Trophoblast cell (in vitro differentiated cells and primary cell): ENCODE data around the gene TRIM6.
A peak's percentile ranks its signal among the peaks of the same experiment; 100 is the strongest.

Experiments used
- DNase-seq, 2 donors: peaks; one replicate each; pipeline ENCODE4 v3.0.0-alpha.2; 2016
- H2AFZ ChIP-seq: 2 replicates; pipeline ENCODE4 v1.6.1; 2013; ENCODE audit warnings: low read length, moderate library complexity, mild to moderate bottlenecking; ENCODE audit not compliant: insufficient read depth, poor library complexity
- H2AK5ac ChIP-seq: 2 replicates; pipeline ENCODE4 v1.6.1; 2013; ENCODE audit warnings: mild to moderate bottlenecking, low read length
- H2BK120ac ChIP-seq: 2 replicates; pipeline ENCODE4 v1.6.1; 2013; ENCODE audit warnings: low read length, mild to moderate bottlenecking, moderate library complexity; ENCODE audit not compliant: insufficient read depth, poor library complexity
- H2BK12ac ChIP-seq: 2 replicates; pipeline ENCODE4 v1.6.1; 2013; ENCODE audit warnings: mild to moderate bottlenecking, low read length, moderate library complexity
- H2BK5ac ChIP-seq: 2 replicates; pipeline ENCODE4 v1.6.1; 2013; ENCODE audit warnings: low read length, low read depth, moderate library complexity, mild to moderate bottlenecking; ENCODE audit not compliant: poor library complexity
- H3K14ac ChIP-seq: 2 replicates; pipeline ENCODE4 v1.6.1; 2013; ENCODE audit warnings: mild to moderate bottlenecking, low read length
- H3K18ac ChIP-seq: 2 replicates; pipeline ENCODE4 v1.6.1; 2013; ENCODE audit warnings: mild to moderate bottlenecking, low read length
- H3K23ac ChIP-seq: 2 replicates; pipeline ENCODE4 v1.6.1; 2013; ENCODE audit warnings: low read length
- H3K27ac ChIP-seq: 2 replicates; pipeline ENCODE4 v1.5.1; 2013; ENCODE audit warnings: low read depth, mild to moderate bottlenecking, inconsistent platforms, low read length, moderate library complexity
- H3K27me3 ChIP-seq: 2 replicates; pipeline ENCODE4 v1.6.1; 2013; ENCODE audit warnings: inconsistent platforms, mild to moderate bottlenecking, low read length, moderate library complexity; ENCODE audit not compliant: insufficient read depth
- H3K36me3 ChIP-seq, 2 experiments: 1 replicate in 1 of 2; 2 replicates in 1 of 2; pipeline ENCODE4 v1.6.1; 2013; ENCODE audit warnings: low read length in 2 of 2, mild to moderate bottlenecking in 2 of 2, moderate library complexity in 1 of 2; ENCODE audit not compliant: insufficient read depth in 2 of 2, control insufficient read depth in 1 of 2
- H3K4ac ChIP-seq: 2 replicates; pipeline ENCODE4 v1.6.1; 2013; ENCODE audit warnings: low read depth, mild to moderate bottlenecking, low read length, moderate library complexity
- H3K4me1 ChIP-seq, 2 experiments: 1 replicate in 1 of 2; 2 replicates in 1 of 2; pipeline ENCODE4 v1.6.1; 2013; ENCODE audit warnings: low read length in 2 of 2, mild to moderate bottlenecking in 2 of 2, moderate library complexity in 1 of 2; ENCODE audit not compliant: insufficient read depth in 2 of 2, control insufficient read depth in 1 of 2
- H3K4me2 ChIP-seq: 2 replicates; pipeline ENCODE4 v1.6.1; 2013; ENCODE audit warnings: inconsistent platforms, mild to moderate bottlenecking, low read length, moderate library complexity
- H3K4me3 ChIP-seq: 2 replicates; pipeline ENCODE4 v1.5.1; 2013; ENCODE audit warnings: mild to moderate bottlenecking, low read depth, low read length, inconsistent platforms
- H3K79me1 ChIP-seq: one replicate; pipeline ENCODE4 v1.6.1; 2013; ENCODE audit warnings: low read length
- H3K79me2 ChIP-seq: 2 replicates; pipeline ENCODE4 v1.6.1; 2013; ENCODE audit warnings: low read length, mild to moderate bottlenecking; ENCODE audit not compliant: control insufficient read depth, insufficient read depth, poor library complexity
- H3K9ac ChIP-seq: 2 replicates; pipeline ENCODE4 v1.6.1; 2013; ENCODE audit warnings: mild to moderate bottlenecking, low read length
- H3K9me3 ChIP-seq: 2 replicates; pipeline ENCODE4 v1.6.1; 2013; ENCODE audit warnings: low read depth, mild to moderate bottlenecking, control low read depth, inconsistent platforms, low read length; ENCODE audit not compliant: insufficient read depth
- H4K12ac ChIP-seq: 2 replicates; pipeline ENCODE4 v1.6.1; 2013; ENCODE audit warnings: low read depth, mild to moderate bottlenecking, low read length, moderate library complexity
- H4K8ac ChIP-seq: 2 replicates; pipeline ENCODE4 v1.6.1; 2013; ENCODE audit warnings: low read depth, mild to moderate bottlenecking, low read length, moderate library complexity
- H4K91ac ChIP-seq: one replicate; pipeline ENCODE4 v1.6.1; 2013; ENCODE audit warnings: low read depth, mild to moderate bottlenecking, low read length, moderate library complexity
- WGBS: extraction: QIAGEN DNeasy Blood & Tissue Kit; methylation state at CpG from one replicate; pipeline ENCODE4 v1.1.7; 2013; ENCODE audit warnings: missing lambda C conversion rate; ENCODE audit not compliant: insufficient read length, insufficient coverage; ENCODE audit errors: extremely low coverage; 5-methylcytosine and 5-hydroxymethylcytosine counted together

TRIM6 gene

DNA sequence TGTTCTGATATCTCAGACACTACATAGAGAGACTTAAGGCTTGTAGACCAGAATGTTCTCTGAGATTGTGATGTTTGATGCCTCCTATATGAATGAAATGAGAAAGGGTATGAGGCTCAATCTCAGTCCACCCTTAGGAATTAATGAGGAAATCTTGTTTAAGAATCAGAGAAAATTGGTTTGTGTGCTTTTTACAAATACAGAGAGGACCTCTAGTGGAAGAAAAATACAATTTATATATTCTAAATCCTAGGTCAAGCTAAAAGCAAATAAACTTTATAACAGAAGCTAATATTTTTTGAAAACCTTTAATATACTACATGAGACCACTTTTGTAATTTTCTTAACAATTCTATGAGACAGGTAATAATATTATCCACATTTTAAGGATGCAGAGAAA is 43.1 kb upstream of the TRIM6 start:
- Histone ChIP-seq H3K27ac (no peak overlapping the region), H3K18ac (no peak overlapping the region), H4K12ac (no peak overlapping the region), H3K27me3 (no peaks in the 10 kb centered on the region), H3K79me2 (no peaks in the 10 kb centered on the region), H3K9ac (no peak overlapping the region), H3K4me1 (no peaks in the 10 kb centered on the region), H3K4ac (no peak overlapping the region), H2AFZ (no peak overlapping the region), H2BK120ac (no peak overlapping the region), H4K8ac (no peak overlapping the region), H4K91ac (no peak overlapping the region), H3K4me2 (no peak overlapping the region), H3K36me3 (no peaks in the 10 kb centered on the region), H3K4me3 (no peak overlapping the region), H2BK12ac (no peak overlapping the region), H3K9me3 (no peaks in the 10 kb centered on the region), H2BK5ac (no peak overlapping the region), H3K23ac (no peak overlapping the region), H2AK5ac (no peak overlapping the region), H3K14ac (no peak overlapping the region), H3K79me1 (no peaks in the 10 kb centered on the region)
- DNase-seq = no peak

DNA sequence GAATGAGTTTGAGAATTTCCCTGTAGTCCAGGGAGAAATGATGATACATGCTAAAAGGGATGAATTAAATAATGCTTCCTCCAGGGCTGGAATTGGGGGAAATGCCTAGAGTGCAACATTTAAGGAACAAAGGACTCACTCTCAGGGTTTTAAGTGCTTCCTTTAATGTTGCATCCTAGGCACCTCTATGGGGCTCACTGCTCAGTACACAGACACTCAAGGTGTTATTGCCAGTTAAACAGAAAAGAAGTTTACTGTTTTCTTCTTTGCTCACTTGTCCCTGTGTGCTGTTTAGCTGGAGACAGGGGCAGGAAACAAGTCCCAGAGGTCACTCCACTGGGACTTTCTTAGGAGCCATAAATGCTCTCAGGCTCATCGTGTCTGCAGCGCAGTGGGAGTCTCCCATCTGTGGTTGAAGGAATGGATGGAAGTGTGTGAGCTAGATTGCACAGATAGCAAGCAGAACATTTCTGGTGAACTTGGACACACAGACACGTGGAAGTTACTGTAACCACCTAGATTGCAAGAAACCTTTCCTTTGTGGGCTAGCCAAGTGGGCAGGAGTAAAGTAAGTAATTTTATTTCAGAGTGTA is 39.7 kb upstream of the TRIM6 start:
- Histone ChIP-seq H3K4me3 (no peak overlapping the region), H3K9ac (no peak overlapping the region), H3K27me3 (no peaks in the 10 kb centered on the region), H3K36me3 (no peaks in the 10 kb centered on the region), H2BK12ac (no peak overlapping the region), H3K79me1 (no peaks in the 10 kb centered on the region), H3K18ac (no peak overlapping the region), H3K4ac (no peak overlapping the region), H3K4me1 (no peaks in the 10 kb centered on the region), H3K23ac (no peak overlapping the region), H2AFZ (no peak overlapping the region), H3K14ac (no peak overlapping the region), H4K8ac (no peak overlapping the region), H2AK5ac (no peak overlapping the region), H2BK120ac (no peak overlapping the region), H3K9me3 (no peaks in the 10 kb centered on the region), H3K4me2 (no peak overlapping the region), H2BK5ac (no peak overlapping the region), H4K91ac (no peak overlapping the region), H3K79me2 (no peaks in the 10 kb centered on the region), H4K12ac (no peak overlapping the region), H3K27ac (no peak overlapping the region)
- DNase-seq = no peak
- WGBS = no CpG with 5 or more reads among the region's 3 CpGs

DNA sequence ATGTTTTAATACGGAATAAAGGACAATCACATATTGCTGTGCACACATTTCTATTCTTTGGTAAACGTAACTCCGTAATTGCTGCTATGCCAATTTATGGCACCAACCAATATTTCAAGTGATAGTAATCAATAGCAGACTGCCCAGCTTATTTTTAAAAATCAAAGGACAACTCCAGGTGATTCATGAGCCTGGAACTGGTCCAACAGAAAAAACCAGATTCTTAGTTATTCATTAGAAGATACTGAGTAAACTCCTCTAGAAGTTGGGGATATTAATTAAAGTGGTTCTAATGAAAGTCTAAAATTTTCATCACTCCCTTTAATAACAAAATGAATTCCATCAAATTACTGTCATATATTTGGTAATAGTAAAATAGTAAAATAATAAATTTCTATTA is 38.7 kb upstream of the TRIM6 start:
- no peak overlapping the region for H2AFZ ChIP-seq
- H4K12ac ChIP-seq = no peak overlapping the region
- no peak overlapping the region for H2BK5ac ChIP-seq
- no peak overlapping the region for H3K4me2 ChIP-seq
- no peak overlapping the region for H3K23ac ChIP-seq
- no peak overlapping the region for H3K9ac ChIP-seq
- H3K14ac ChIP-seq = no peak overlapping the region
- H2AK5ac ChIP-seq = no peak overlapping the region
- no peaks in the 10 kb centered on the region for H3K9me3 ChIP-seq
- no peak overlapping the region for H2BK120ac ChIP-seq
- no peaks in the 10 kb centered on the region for H3K36me3 ChIP-seq
- H4K8ac ChIP-seq = no peak overlapping the region
- no peaks in the 10 kb centered on the region for H3K79me1 ChIP-seq
- DNase-seq = peak in 1 of 2 donors; percentile 12
- H3K27me3 ChIP-seq = no peaks in the 10 kb centered on the region
- H3K4me3 ChIP-seq = no peak overlapping the region
- H3K27ac ChIP-seq = no peak overlapping the region
- no peak overlapping the region for H3K18ac ChIP-seq
- no peak overlapping the region for H4K91ac ChIP-seq
- WGBS = no CpG with 5 or more reads among the region's 3 CpGs
- H3K4me1 ChIP-seq = no peaks in the 10 kb centered on the region
- no peaks in the 10 kb centered on the region for H3K79me2 ChIP-seq
- H3K4ac ChIP-seq = no peak overlapping the region
- H2BK12ac ChIP-seq = no peak overlapping the region

DNA sequence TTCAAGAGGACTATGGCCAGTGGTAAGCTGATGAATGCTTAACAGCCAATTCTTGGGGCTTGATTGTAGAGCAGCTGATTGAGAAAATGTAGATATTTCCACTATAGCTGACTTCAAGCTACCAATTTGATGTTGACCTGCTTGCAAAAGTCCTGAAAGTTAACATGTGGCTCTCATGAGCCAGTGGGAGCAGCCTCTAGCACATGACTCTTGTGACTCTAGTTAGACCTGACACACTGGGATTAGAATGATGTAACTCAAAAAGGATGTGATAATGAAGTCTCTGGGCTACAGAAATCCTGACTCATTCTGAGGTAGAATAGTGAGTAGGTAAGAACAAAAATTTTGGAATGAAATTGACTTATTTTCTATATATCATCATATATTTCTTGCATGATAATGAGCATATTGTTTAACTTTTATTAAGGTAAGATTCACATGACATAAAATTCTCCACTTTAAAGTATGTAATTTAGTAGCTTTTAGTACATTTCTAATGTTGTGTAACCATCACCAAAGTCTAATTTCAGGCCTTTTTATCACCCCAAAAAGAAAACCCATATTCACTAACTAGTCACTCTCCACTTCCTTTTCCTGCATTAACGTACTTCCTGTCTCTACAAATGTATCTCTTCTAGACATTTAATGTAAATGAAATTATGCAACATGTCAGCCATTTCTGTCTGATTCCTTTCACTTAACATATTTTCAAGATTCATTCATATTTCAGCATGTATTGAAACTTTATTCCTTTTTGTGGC is 32.0 kb upstream of the TRIM6 start:
- Histone ChIP-seq H3K4ac (no peak overlapping the region), H3K27me3 (no peaks in the 10 kb centered on the region), H3K14ac (no peak overlapping the region), H3K4me3 (no peak overlapping the region), H4K91ac (no peak overlapping the region), H3K79me1 (no peaks in the 10 kb centered on the region), H3K36me3 (no peaks in the 10 kb centered on the region), H3K9ac (no peak overlapping the region), H3K4me2 (no peak overlapping the region), H2BK12ac (no peak overlapping the region), H4K8ac (no peak overlapping the region), H3K23ac (no peak overlapping the region), H2AK5ac (no peak overlapping the region), H3K79me2 (no peaks in the 10 kb centered on the region), H2BK5ac (no peak overlapping the region), H3K27ac (no peak overlapping the region), H2AFZ (no peak overlapping the region), H3K4me1 (no peaks in the 10 kb centered on the region), H3K9me3 (no peaks in the 10 kb centered on the region), H2BK120ac (no peak overlapping the region), H4K12ac (no peak overlapping the region), H3K18ac (no peak overlapping the region)
- peak in 1 of 2 donors; percentile 47 for DNase-seq
- no CpG with 5 or more reads among the region's 1 CpG for WGBS
